ENCODE measurements around the gene CREB5. TPM values are rescaled to one million over a fixed set of nuclear protein-coding genes. Genes with fewer than 3 reads are reported as not detected.

CREB5 gene
- total and polyA plus RNA-seq, 3 donors from 2014 or later, result 2.0 to 2.9 (median 2.9) TPM

DNA sequence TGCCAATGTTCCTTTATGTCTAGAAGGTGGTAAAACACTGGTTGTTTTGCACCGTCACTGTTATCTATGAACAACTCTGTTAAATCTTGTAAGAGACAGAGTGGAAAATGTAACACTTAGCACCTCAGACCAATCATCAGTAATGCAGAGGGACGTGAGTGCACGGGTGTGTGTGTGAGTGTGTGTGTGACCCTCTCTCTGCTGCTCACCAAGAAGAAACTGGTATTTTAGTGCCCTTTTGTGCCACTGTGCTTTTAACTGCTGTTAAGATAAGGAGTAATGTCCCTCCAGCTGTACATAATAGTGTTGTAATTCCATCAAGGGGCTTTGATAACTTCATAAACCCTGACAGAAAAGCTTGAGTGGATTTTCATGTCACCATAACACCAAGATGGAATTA is 130.1 kb downstream of the CREB5 start:
- no peaks in the 10 kb centered on the region for H3K36me3 ChIP-seq (ENCODE audit: low read depth, missing control alignments)
- no peaks in the 10 kb centered on the region for H3K27me3 ChIP-seq

DNA sequence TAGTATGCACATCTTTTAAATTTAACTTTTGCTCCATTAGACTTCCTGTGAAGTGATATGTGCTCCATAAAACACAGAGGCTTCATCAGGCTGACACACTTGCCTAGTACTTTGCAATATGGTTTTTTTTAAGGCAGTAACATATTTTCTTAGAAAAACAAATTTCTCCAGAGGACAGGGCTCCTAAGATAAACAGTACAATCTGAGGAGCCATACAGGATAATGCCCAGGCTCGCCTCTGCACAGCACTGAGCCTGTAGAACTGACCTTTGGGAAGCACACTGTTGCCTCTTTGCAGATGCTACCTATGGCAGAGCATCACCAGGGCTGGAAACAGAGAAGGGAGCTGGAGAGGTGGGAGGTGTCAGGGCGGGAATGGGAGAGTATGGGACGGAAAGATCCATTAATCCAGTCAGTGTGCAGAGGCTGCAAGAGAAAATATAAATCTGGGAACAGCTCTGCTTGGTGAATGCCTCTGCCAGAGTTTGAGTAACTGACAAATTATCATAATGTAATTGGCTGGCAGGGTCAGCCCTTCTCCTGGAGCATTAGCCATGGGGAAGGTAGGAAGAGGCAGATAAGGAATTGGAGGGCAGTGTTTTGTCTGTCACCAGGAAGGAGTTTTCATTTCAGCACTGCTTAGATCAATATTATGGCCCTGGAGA is 132.3 kb downstream of the CREB5 start:
- Histone ChIP-seq H3K4me1 (no peaks in the 10 kb centered on the region), H3K36me3 (ENCODE audit: low read depth, missing control alignments) (no peaks in the 10 kb centered on the region), H3K27me3 (no peaks in the 10 kb centered on the region), H3K4me3 (no peak overlapping the region), H3K9me3 (no peaks in the 10 kb centered on the region), H3K27ac (no peak overlapping the region)
- no peak for DNase-seq
- WGBS, 2 donors, result 78 to 80% methylated on average over 3 of the region's 3 CpGs
- intact Hi-C loops (cut with DNase I; ENCODE audit: low total_unique reads), result no loop called here
- no peak for TF ChIP-seq POLR2A (IDR thresholded peaks at IDR 0.05)
- TF ChIP-seq, protein P1, sequence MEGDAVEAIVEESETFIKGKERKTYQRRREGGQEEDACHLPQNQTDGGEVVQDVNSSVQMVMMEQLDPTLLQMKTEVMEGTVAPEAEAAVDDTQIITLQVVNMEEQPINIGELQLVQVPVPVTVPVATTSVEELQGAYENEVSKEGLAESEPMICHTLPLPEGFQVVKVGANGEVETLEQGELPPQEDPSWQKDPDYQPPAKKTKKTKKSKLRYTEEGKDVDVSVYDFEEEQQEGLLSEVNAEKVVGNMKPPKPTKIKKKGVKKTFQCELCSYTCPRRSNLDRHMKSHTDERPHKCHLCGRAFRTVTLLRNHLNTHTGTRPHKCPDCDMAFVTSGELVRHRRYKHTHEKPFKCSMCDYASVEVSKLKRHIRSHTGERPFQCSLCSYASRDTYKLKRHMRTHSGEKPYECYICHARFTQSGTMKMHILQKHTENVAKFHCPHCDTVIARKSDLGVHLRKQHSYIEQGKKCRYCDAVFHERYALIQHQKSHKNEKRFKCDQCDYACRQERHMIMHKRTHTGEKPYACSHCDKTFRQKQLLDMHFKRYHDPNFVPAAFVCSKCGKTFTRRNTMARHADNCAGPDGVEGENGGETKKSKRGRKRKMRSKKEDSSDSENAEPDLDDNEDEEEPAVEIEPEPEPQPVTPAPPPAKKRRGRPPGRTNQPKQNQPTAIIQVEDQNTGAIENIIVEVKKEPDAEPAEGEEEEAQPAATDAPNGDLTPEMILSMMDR (IDR thresholded peaks at IDR 0.05), result no peak

More for the DNA sequence above, 130.1 kb downstream of the CREB5 start:
- Histone ChIP-seq H3K9me3 (no peaks in the 10 kb centered on the region), H3K27ac (no peak overlapping the region), H3K4me3 (no peak overlapping the region), H3K4me1 (no peaks in the 10 kb centered on the region)
- intact Hi-C loops (cut with DNase I; ENCODE audit: low total_unique reads), result no loop called here
- DNase-seq, result no peak
- no peak for TF ChIP-seq POLR2A (IDR thresholded peaks at IDR 0.05)
- TF ChIP-seq, protein P1 (IDR thresholded peaks at IDR 0.05), result no peak
- 68 to 72% methylated on average over 3 of the region's 3 CpGs for WGBS, 2 donors

DNA sequence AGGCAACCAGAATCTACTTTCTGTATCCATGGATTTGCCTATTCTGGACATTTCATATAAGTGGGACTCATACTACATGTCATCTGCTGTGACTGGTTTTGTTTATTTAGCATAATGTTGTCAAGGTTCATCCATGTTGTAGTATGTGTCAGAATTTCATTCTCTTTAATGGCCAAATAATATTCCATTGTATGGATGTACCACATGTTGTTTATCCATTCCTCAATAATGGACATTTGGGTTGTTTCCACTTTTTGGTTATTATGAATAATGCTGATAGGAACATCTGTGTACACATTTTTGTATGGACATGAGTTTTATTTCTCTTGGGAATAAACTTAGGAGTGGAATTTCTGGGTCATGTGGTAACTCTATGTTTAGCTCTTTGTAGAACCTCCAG is 133.7 kb downstream of the CREB5 start:
- intact Hi-C loops (cut with DNase I; ENCODE audit: low total_unique reads), result no loop called here
- H3K4me1 ChIP-seq, result no peaks in the 10 kb centered on the region
- no peak for DNase-seq
- no peaks in the 10 kb centered on the region for H3K27me3 ChIP-seq
- no peak overlapping the region for H3K27ac ChIP-seq
- no peak overlapping the region for H3K4me3 ChIP-seq
- TF ChIP-seq, protein P1 (IDR thresholded peaks at IDR 0.05), result no peak
- no peak for TF ChIP-seq POLR2A (IDR thresholded peaks at IDR 0.05)
- H3K9me3 ChIP-seq, result no peaks in the 10 kb centered on the region
- H3K36me3 ChIP-seq (ENCODE audit: low read depth, missing control alignments), result no peaks in the 10 kb centered on the region

DNA sequence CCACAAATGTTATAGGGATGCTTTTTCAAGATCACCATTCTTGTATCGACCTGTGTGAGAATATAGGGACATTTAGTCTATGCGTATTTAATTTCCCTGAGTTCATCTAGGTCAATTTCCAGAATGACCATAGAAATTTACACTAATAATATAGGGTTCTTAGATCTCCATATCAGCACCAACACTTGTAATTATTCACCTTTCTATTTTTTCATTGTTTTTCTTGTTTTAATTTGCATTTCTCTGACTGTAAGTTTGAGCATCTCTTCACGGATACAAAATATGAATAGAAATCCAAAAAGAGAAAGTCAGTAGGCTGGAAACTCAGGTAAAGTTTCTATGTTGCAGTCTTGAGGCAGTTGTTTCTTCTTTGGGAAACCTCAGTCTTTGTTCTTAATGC is 134.8 kb downstream of the CREB5 start:
- Histone ChIP-seq H3K27me3 (no peaks in the 10 kb centered on the region), H3K27ac (no peak overlapping the region), H3K9me3 (no peaks in the 10 kb centered on the region), H3K4me3 (no peak overlapping the region), H3K36me3 (ENCODE audit: low read depth, missing control alignments) (no peaks in the 10 kb centered on the region), H3K4me1 (no peaks in the 10 kb centered on the region)
- 97 to 98% methylated on average over 3 of the region's 3 CpGs for whole genome bisulfite sequencing, 2 donors
- TF ChIP-seq, protein P1 (IDR thresholded peaks at IDR 0.05), result no peak
- no peak for TF ChIP-seq POLR2A (IDR thresholded peaks at IDR 0.05)
- DNase-seq, result no peak
- intact Hi-C loops (cut with DNase I; ENCODE audit: low total_unique reads), result no loop called here

DNA sequence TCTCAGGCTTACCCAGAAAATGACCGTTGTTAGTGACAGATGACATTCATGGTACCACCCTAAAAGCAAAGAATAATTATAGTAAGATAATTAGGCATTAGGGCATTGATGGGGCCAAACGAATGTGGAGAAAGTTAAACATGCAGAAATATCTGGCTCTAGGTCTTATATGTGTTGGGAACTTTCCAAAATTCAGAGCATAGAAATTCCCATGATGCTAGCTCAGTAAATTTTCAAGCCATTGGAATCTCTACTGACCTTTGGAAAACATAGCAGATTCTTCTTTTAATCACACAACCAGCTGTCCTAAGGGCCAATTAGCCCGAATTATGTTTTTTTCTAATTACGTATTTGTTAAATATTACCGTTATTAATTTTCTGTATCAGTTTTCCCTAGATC is 136.1 kb downstream of the CREB5 start:
- 61 to 78% methylated on average over 5 of the region's 5 CpGs for WGBS, 2 donors
- no peak overlapping the region for H3K27ac ChIP-seq
- no peaks in the 10 kb centered on the region for H3K9me3 ChIP-seq
- DNase-seq, result no peak
- H3K4me1 ChIP-seq, result no peaks in the 10 kb centered on the region
- H3K27me3 ChIP-seq, result no peaks in the 10 kb centered on the region
- no peaks in the 10 kb centered on the region for H3K36me3 ChIP-seq (ENCODE audit: low read depth, missing control alignments)
- intact Hi-C loops (cut with DNase I; ENCODE audit: low total_unique reads), result no loop called here
- no peak overlapping the region for H3K4me3 ChIP-seq
- TF ChIP-seq, protein P1 (IDR thresholded peaks at IDR 0.05), result no peak
- no peak for TF ChIP-seq POLR2A (IDR thresholded peaks at IDR 0.05)
